Measurements from ENCODE around the gene SECTM1.
A peak's percentile ranks its signal among the peaks of the same experiment; 100 is the strongest.
"Not testable (repeated sequence)": the region's sequence is repeated elsewhere in the genome, so short reads cannot be mapped to it uniquely, and the experiment has no call there.

Gene SECTM1

GRCh38 chr17:82373072-82373452 lies 39.5 kb upstream of the SECTM1 start:
- Mint-ChIP-seq H3K27me3 (peaks cover 48% of the 10 kb centered on the region), H3K4me1 (ENCODE audit: low read depth) (peaks cover 21% of the 10 kb centered on the region)
- H3K4me3 Mint-ChIP-seq; H3K36me3 Mint-ChIP-seq (ENCODE audit: low read depth); H3K9me3 Mint-ChIP-seq; H3K27ac Mint-ChIP-seq: not testable (repeated sequence)

GRCh38 chr17:82372249-82373071 lies 38.9 kb upstream of the SECTM1 start:
- peaks cover 44% of the 10 kb centered on the region for H3K27me3 Mint-ChIP-seq
- H3K4me3 Mint-ChIP-seq: no peak overlapping the region
- H3K27ac Mint-ChIP-seq: no peak overlapping the region
- H3K36me3 Mint-ChIP-seq (ENCODE audit: low read depth): no peaks in the 10 kb centered on the region
- H3K9me3 Mint-ChIP-seq: no peaks in the 10 kb centered on the region
- H3K4me1 Mint-ChIP-seq (ENCODE audit: low read depth): peaks cover 21% of the 10 kb centered on the region

- Mint-ChIP-seq H3K9me3 (no peaks in the 10 kb centered on the region), H3K4me3 (peak within 1 kb of the TSS; percentile 65), H3K27me3 (peaks cover 40% of the 10 kb centered on the region), H3K36me3 (ENCODE audit: low read depth) (no peaks in the 10 kb centered on the region), H3K27ac (no peak within 1 kb of the TSS), H3K4me1 (ENCODE audit: low read depth) (peaks cover 21% of the 10 kb centered on the region)
Measured at GRCh38 chr17:82371333-82372248, 38.0 kb upstream of the SECTM1 start, which contains the start of gene UTS2R. UTS2R (plus strand) TSS chr17:82371765; CDS start chr17:82374325, 2,560 bp downstream.

GRCh38 chr17:82370471-82371332 lies 37.1 kb upstream of the SECTM1 start:
- peaks cover 33% of the 10 kb centered on the region for H3K27me3 Mint-ChIP-seq
- H3K9me3 Mint-ChIP-seq: no peaks in the 10 kb centered on the region
- peak overlapping the region; percentile 65 for H3K4me3 Mint-ChIP-seq
- no peak overlapping the region for H3K27ac Mint-ChIP-seq
- peaks cover 21% of the 10 kb centered on the region for H3K4me1 Mint-ChIP-seq (ENCODE audit: low read depth)
- H3K36me3 Mint-ChIP-seq (ENCODE audit: low read depth): no peaks in the 10 kb centered on the region

GRCh38 chr17:82369211-82369610 lies 35.6 kb upstream of the SECTM1 start:
- Mint-ChIP-seq H3K4me3 (no peak overlapping the region), H3K4me1 (ENCODE audit: low read depth) (peaks cover 21% of the 10 kb centered on the region), H3K36me3 (ENCODE audit: low read depth) (no peaks in the 10 kb centered on the region), H3K27me3 (peaks cover 31% of the 10 kb centered on the region), H3K9me3 (no peaks in the 10 kb centered on the region), H3K27ac (no peak overlapping the region)

GRCh38 chr17:82367724-82368524 lies 34.4 kb upstream of the SECTM1 start:
- peaks cover 15% of the 10 kb centered on the region for H3K4me1 Mint-ChIP-seq (ENCODE audit: low read depth)
- H3K27ac Mint-ChIP-seq: no peak overlapping the region
- H3K4me3 Mint-ChIP-seq: no peak overlapping the region
- H3K9me3 Mint-ChIP-seq: no peaks in the 10 kb centered on the region
- H3K36me3 Mint-ChIP-seq (ENCODE audit: low read depth): no peaks in the 10 kb centered on the region
- H3K27me3 Mint-ChIP-seq: peaks cover 23% of the 10 kb centered on the region

- Mint-ChIP-seq H3K36me3 (ENCODE audit: low read depth) (no peaks in the 10 kb centered on the region), H3K27me3 (peaks cover 16% of the 10 kb centered on the region), H3K27ac (no peak overlapping the region), H3K4me3 (no peak overlapping the region), H3K9me3 (no peaks in the 10 kb centered on the region), H3K4me1 (ENCODE audit: low read depth) (peaks cover 8% of the 10 kb centered on the region)
Measured at GRCh38 chr17:82366749-82367148, 33.2 kb upstream of the SECTM1 start.

- Mint-ChIP-seq H3K9me3 (no peaks in the 10 kb centered on the region), H3K27me3 (peaks cover 11% of the 10 kb centered on the region)
Measured at GRCh38 chr17:82365606-82366295, 32.2 kb upstream of the SECTM1 start.

GRCh38 chr17:82361885-82362633 lies 28.5 kb upstream of the SECTM1 start:
- Mint-ChIP-seq H3K27ac (peak overlapping the region; percentile 37), H3K9me3 (no peaks in the 10 kb centered on the region), H3K27me3 (peaks cover 13% of the 10 kb centered on the region), H3K36me3 (ENCODE audit: low read depth) (no peaks in the 10 kb centered on the region), H3K4me3 (no peak overlapping the region), H3K4me1 (ENCODE audit: low read depth) (peaks cover 8% of the 10 kb centered on the region)

More at GRCh38 chr17:82365606-82366295, 32.2 kb upstream of the SECTM1 start:
- peaks cover 3% of the 10 kb centered on the region for H3K4me1 Mint-ChIP-seq (ENCODE audit: low read depth)
- no peaks in the 10 kb centered on the region for H3K36me3 Mint-ChIP-seq (ENCODE audit: low read depth)
- H3K27ac Mint-ChIP-seq: no peak overlapping the region
- no peak overlapping the region for H3K4me3 Mint-ChIP-seq

GRCh38 chr17:82359451-82360074 lies 26.0 kb upstream of the SECTM1 start:
- not testable (repeated sequence) for H3K27ac Mint-ChIP-seq; H3K9me3 Mint-ChIP-seq; H3K4me1 Mint-ChIP-seq (ENCODE audit: low read depth); H3K4me3 Mint-ChIP-seq; H3K36me3 Mint-ChIP-seq (ENCODE audit: low read depth)
- peaks cover 18% of the 10 kb centered on the region for H3K27me3 Mint-ChIP-seq

GRCh38 chr17:82358465-82359350 lies 25.1 kb upstream of the SECTM1 start, which contains the start of gene TEX19:
TEX19 (plus strand) TSS chr17:82359247; CDS start chr17:82362151, 2,904 bp downstream.
- peak within 1 kb of the TSS; percentile 21 for H3K27ac Mint-ChIP-seq
- H3K36me3 Mint-ChIP-seq (ENCODE audit: low read depth): no peaks in the 10 kb centered on the region
- no peak within 1 kb of the TSS for H3K4me3 Mint-ChIP-seq
- no peaks in the 10 kb centered on the region for H3K9me3 Mint-ChIP-seq
- H3K27me3 Mint-ChIP-seq: peaks cover 18% of the 10 kb centered on the region
- peaks cover 8% of the 10 kb centered on the region for H3K4me1 Mint-ChIP-seq (ENCODE audit: low read depth)

- H3K9me3 Mint-ChIP-seq: no peaks in the 10 kb centered on the region
- H3K36me3 Mint-ChIP-seq (ENCODE audit: low read depth): no peaks in the 10 kb centered on the region
- no peak overlapping the region for H3K4me3 Mint-ChIP-seq
- H3K27ac Mint-ChIP-seq: no peak overlapping the region
- H3K27me3 Mint-ChIP-seq: peaks cover 18% of the 10 kb centered on the region
- peaks cover 8% of the 10 kb centered on the region for H3K4me1 Mint-ChIP-seq (ENCODE audit: low read depth)
Measured at GRCh38 chr17:82357394-82357793, 23.8 kb upstream of the SECTM1 start.

All from stimulated activated naive CD8-positive, alpha-beta T cell treated with anti-CD3 and anti-CD28 coated beads, Interleukin-15, Interleukin-2, amounts not matched to agents 100 ng/mL and 50 ng/mL, for 24 hours (primary cell).